ENCODE results near the gene YY1AP1. TPM values are rescaled to one million over a fixed set of nuclear protein-coding genes. Genes with fewer than 3 reads are reported as not detected.
"Not testable (repeated sequence)": the region's sequence is repeated elsewhere in the genome, so short reads cannot be mapped to it uniquely, and the experiment has no call there.

The YY1AP1 gene
- total RNA-seq, 1 donor from 2014 or later, result 358 TPM

- H3K27ac ChIP-seq (ENCODE audit: low read depth, low read length); H3K9me3 ChIP-seq (ENCODE audit: control insufficient read depth in 3 of 3, low read length in 3 of 3); H3K9ac ChIP-seq (ENCODE audit: low read depth in 1 of 3, low read length in 3 of 3); H3K36me3 ChIP-seq (ENCODE audit: control insufficient read depth in 3 of 3, insufficient read depth in 3 of 3, low read length in 3 of 3); H3K4me1 ChIP-seq (ENCODE audit: control insufficient read depth in 3 of 3, insufficient read depth in 3 of 3, low read length in 3 of 3); H3K27me3 ChIP-seq (ENCODE audit: control insufficient read depth in 3 of 3, insufficient read depth in 3 of 3, low read length in 3 of 3); H3K4me3 ChIP-seq (ENCODE audit: low read length in 3 of 3): not testable (repeated sequence)
These were observed 62.1 kb downstream of the YY1AP1 start for GRCh38 chr1:155626428-155626827.

GRCh38 chr1:155623357-155623756 lies 65.2 kb downstream of the YY1AP1 start:
- H3K9me3 ChIP-seq (ENCODE audit: control insufficient read depth in 3 of 3, low read length in 3 of 3), result no peaks in the 10 kb centered on the region

GRCh38 chr1:155622191-155622590 lies 66.4 kb downstream of the YY1AP1 start:
- no peak overlapping the region for H3K9ac ChIP-seq (ENCODE audit: low read depth in 1 of 3, low read length in 3 of 3)
- H3K27ac ChIP-seq (ENCODE audit: low read depth, low read length), result no peak overlapping the region
- H3K4me1 ChIP-seq (ENCODE audit: control insufficient read depth in 3 of 3, insufficient read depth in 3 of 3, low read length in 3 of 3), result no peaks in the 10 kb centered on the region
- no peaks in the 10 kb centered on the region for H3K27me3 ChIP-seq (ENCODE audit: control insufficient read depth in 3 of 3, insufficient read depth in 3 of 3, low read length in 3 of 3)
- no peaks in the 10 kb centered on the region for H3K9me3 ChIP-seq (ENCODE audit: control insufficient read depth in 3 of 3, low read length in 3 of 3)
- no peak overlapping the region for H3K4me3 ChIP-seq (ENCODE audit: low read length in 3 of 3)
- no peaks in the 10 kb centered on the region for H3K36me3 ChIP-seq (ENCODE audit: control insufficient read depth in 3 of 3, insufficient read depth in 3 of 3, low read length in 3 of 3)

More at GRCh38 chr1:155623357-155623756, 65.2 kb downstream of the YY1AP1 start:
- Histone ChIP-seq H3K4me1 (ENCODE audit: control insufficient read depth in 3 of 3, insufficient read depth in 3 of 3, low read length in 3 of 3) (no peaks in the 10 kb centered on the region), H3K27me3 (ENCODE audit: control insufficient read depth in 3 of 3, insufficient read depth in 3 of 3, low read length in 3 of 3) (no peaks in the 10 kb centered on the region), H3K4me3 (ENCODE audit: low read length in 3 of 3) (no peak overlapping the region), H3K27ac (ENCODE audit: low read depth, low read length) (no peak overlapping the region), H3K9ac (ENCODE audit: low read depth in 1 of 3, low read length in 3 of 3) (no peak overlapping the region), H3K36me3 (ENCODE audit: control insufficient read depth in 3 of 3, insufficient read depth in 3 of 3, low read length in 3 of 3) (no peaks in the 10 kb centered on the region)

- not testable (repeated sequence) for H3K36me3 ChIP-seq (ENCODE audit: control insufficient read depth in 3 of 3, insufficient read depth in 3 of 3, low read length in 3 of 3); H3K4me1 ChIP-seq (ENCODE audit: control insufficient read depth in 3 of 3, insufficient read depth in 3 of 3, low read length in 3 of 3); H3K9me3 ChIP-seq (ENCODE audit: control insufficient read depth in 3 of 3, low read length in 3 of 3); H3K27ac ChIP-seq (ENCODE audit: low read depth, low read length); H3K4me3 ChIP-seq (ENCODE audit: low read length in 3 of 3); H3K27me3 ChIP-seq (ENCODE audit: control insufficient read depth in 3 of 3, insufficient read depth in 3 of 3, low read length in 3 of 3); H3K9ac ChIP-seq (ENCODE audit: low read depth in 1 of 3, low read length in 3 of 3)
These were observed 75.3 kb downstream of the YY1AP1 start for GRCh38 chr1:155613226-155613625.

- H3K27ac ChIP-seq (ENCODE audit: low read depth, low read length); H3K27me3 ChIP-seq (ENCODE audit: control insufficient read depth in 3 of 3, insufficient read depth in 3 of 3, low read length in 3 of 3); H3K36me3 ChIP-seq (ENCODE audit: control insufficient read depth in 3 of 3, insufficient read depth in 3 of 3, low read length in 3 of 3); H3K9me3 ChIP-seq (ENCODE audit: control insufficient read depth in 3 of 3, low read length in 3 of 3); H3K4me1 ChIP-seq (ENCODE audit: control insufficient read depth in 3 of 3, insufficient read depth in 3 of 3, low read length in 3 of 3): not testable (repeated sequence)
- peak overlapping the region in 1 of 3 donors; percentile 45 for H3K9ac ChIP-seq (ENCODE audit: low read depth in 1 of 3, low read length in 3 of 3)
- H3K4me3 ChIP-seq (ENCODE audit: low read length in 3 of 3), result peak overlapping the region in 2 of 3 donors; percentile 62 to 63
These were observed 78.3 kb downstream of the YY1AP1 start for GRCh38 chr1:155610257-155610647.

GRCh38 chr1:155609515-155610256 lies 78.9 kb downstream of the YY1AP1 start, which contains the start of gene MSTO1:
Gene MSTO1, plus strand, starts transcription at chr1:155610218. Its CDS starts 31 bp downstream, at chr1:155610249.
- H3K4me3 ChIP-seq (ENCODE audit: low read length in 3 of 3), result peak within 1 kb of the TSS; percentile 63 to 94 (median 85)
- peaks cover 0 to 4% (median 0%) of the 10 kb centered on the region in 3 donors for H3K4me1 ChIP-seq (ENCODE audit: control insufficient read depth in 3 of 3, insufficient read depth in 3 of 3, low read length in 3 of 3)
- peak within 1 kb of the TSS; percentile 63 to 85 (median 77) for H3K9ac ChIP-seq (ENCODE audit: low read depth in 1 of 3, low read length in 3 of 3)
- H3K9me3 ChIP-seq (ENCODE audit: control insufficient read depth in 3 of 3, low read length in 3 of 3), result no peaks in the 10 kb centered on the region
- H3K27ac ChIP-seq (ENCODE audit: low read depth, low read length), result no peak within 1 kb of the TSS
- no peaks in the 10 kb centered on the region for H3K27me3 ChIP-seq (ENCODE audit: control insufficient read depth in 3 of 3, insufficient read depth in 3 of 3, low read length in 3 of 3)
- H3K36me3 ChIP-seq (ENCODE audit: control insufficient read depth in 3 of 3, insufficient read depth in 3 of 3, low read length in 3 of 3), result peaks cover 5 to 8% (median 8%) of the 10 kb centered on the region in 3 donors

Other genes with a start within 250 kb of the YY1AP1 start
- 35.0 TPM for gene ASH1L, start 126.0 kb downstream of the YY1AP1 start, total RNA-seq
- 16.2 TPM for gene MSTO1, start 78.6 kb downstream of the YY1AP1 start, total RNA-seq
- 63.7 TPM for gene DAP3, start 317 bp upstream of the YY1AP1 start, total RNA-seq
- gene GON4L, start 168.4 kb upstream of the YY1AP1 start, total RNA-seq, result 32.9 TPM
- 10.4 TPM for gene SYT11, start 170.8 kb upstream of the YY1AP1 start, total RNA-seq
- 21.4 TPM for gene RIT1, start 222.6 kb upstream of the YY1AP1 start, total RNA-seq
- 26.6 TPM for gene KHDC4, start 245.6 kb upstream of the YY1AP1 start, total RNA-seq

Measured in skeletal muscle tissue (tissue), 4 donors.